Osteoblast (primary cell): ENCODE measurements around the gene ANLN. TPM values are rescaled to one million over a fixed set of nuclear protein-coding genes. Genes with fewer than 3 reads are reported as not detected.
"Not testable (repeated sequence)": the region's sequence is repeated elsewhere in the genome, so short reads cannot be mapped to it uniquely, and the experiment has no call there.

Experiments used
- DNase-seq: peaks from one replicate; pipeline ENCODE4 v3.0.0; 2011; ENCODE audit warnings: low spot score, mixed read lengths; ENCODE audit not compliant: insufficient read length; ENCODE audit errors: missing footprints
- H2AFZ ChIP-seq: 2 replicates; pipeline ENCODE4 v1.6.0; 2011; ENCODE audit warnings: mild to moderate bottlenecking, low read length
- H3K27ac ChIP-seq: 2 replicates; pipeline ENCODE4 v1.5.1; 2011; ENCODE audit warnings: mild to moderate bottlenecking, low read depth, low read length, moderate library complexity
- H3K27me3 ChIP-seq: 2 replicates; pipeline ENCODE4 v1.6.0; 2012; ENCODE audit warnings: mild to moderate bottlenecking, control low read depth, inconsistent platforms, low read length, moderate library complexity; ENCODE audit not compliant: insufficient read depth
- H3K36me3 ChIP-seq: 2 replicates; pipeline ENCODE4 v1.5.1; 2011; ENCODE audit warnings: mild to moderate bottlenecking, low read length, control low read depth, moderate library complexity; ENCODE audit not compliant: insufficient read depth
- H3K4me1 ChIP-seq: 2 replicates; pipeline ENCODE4 v1.5.1; 2011; ENCODE audit warnings: mild to moderate bottlenecking, low read length, control low read depth, moderate library complexity; ENCODE audit not compliant: insufficient read depth
- H3K4me2 ChIP-seq: 2 replicates; pipeline ENCODE4 v1.6.0; 2011; ENCODE audit warnings: mild to moderate bottlenecking, low read length; ENCODE audit not compliant: insufficient read depth
- H3K4me3 ChIP-seq: fragments of 200-600 bp; sonication (generic); 3 replicates; pipeline ENCODE4 v1.5.1; 2012; ENCODE audit warnings: mild to moderate bottlenecking, low read length, inconsistent platforms; ENCODE audit not compliant: insufficient read depth
- H3K79me2 ChIP-seq: 2 replicates; pipeline ENCODE4 v1.6.0; 2012; ENCODE audit warnings: mild to moderate bottlenecking, low read length, control low read depth, inconsistent platforms; ENCODE audit not compliant: insufficient read depth
- H3K9me3 ChIP-seq: 2 replicates; pipeline ENCODE4 v1.5.1; 2011; ENCODE audit warnings: low read depth, low read length, control low read depth
- H4K20me1 ChIP-seq: 2 replicates; pipeline ENCODE4 v1.6.0; 2012; ENCODE audit warnings: mild to moderate bottlenecking, low read length, control low read depth; ENCODE audit not compliant: insufficient read depth
- CTCF ChIP-seq: IDR thresholded peaks from 2 replicates; pipeline ENCODE4 v1.5.1; 2011; ENCODE audit warnings: mild to moderate bottlenecking, low read depth, low read length, moderate library complexity; ENCODE audit errors: extremely low read depth
- total RNA-seq: library from RNA; depleted of rRNA; stranded (reverse); fragments of >200 nt; gene quantifications from 2 replicates; pipeline ENCODE4 v1.2.3, GENCODE V29; 2012

Gene ANLN
- total RNA-seq, 1 donor: 12.7 TPM

DNA sequence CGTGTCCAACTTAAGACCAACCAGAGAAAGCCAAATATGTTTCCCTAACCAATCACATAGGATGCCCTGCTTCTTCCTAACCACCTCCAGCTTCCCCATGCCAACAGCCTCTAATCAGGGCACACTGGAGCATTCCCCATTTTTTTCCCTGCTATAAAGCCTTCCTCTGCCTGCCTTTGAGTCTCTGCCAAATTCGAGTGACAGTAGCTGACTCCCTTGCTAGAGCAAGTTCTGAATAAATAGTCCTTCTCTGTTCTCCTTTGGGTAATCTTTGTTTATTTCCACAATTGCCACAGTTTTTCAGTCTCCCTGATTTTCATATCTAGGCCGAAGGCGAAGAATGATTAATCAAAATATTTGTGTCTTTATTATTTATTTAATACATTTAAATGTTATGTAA, 96.7 kb downstream of the ANLN start:
- H3K79me2 ChIP-seq: no peaks in the 10 kb centered on the region
- no peak overlapping the region for H2AFZ ChIP-seq
- H3K27me3 ChIP-seq: peaks cover 2% of the 10 kb centered on the region
- H3K4me1 ChIP-seq: no peaks in the 10 kb centered on the region
- no peak for TF ChIP-seq CTCF
- H3K9me3 ChIP-seq: no peaks in the 10 kb centered on the region
- no peak for DNase-seq
- H3K4me3 ChIP-seq: no peak overlapping the region
- H3K27ac ChIP-seq: no peak overlapping the region
- no peaks in the 10 kb centered on the region for H4K20me1 ChIP-seq
- H3K4me2 ChIP-seq: no peak overlapping the region
- no peaks in the 10 kb centered on the region for H3K36me3 ChIP-seq

DNA sequence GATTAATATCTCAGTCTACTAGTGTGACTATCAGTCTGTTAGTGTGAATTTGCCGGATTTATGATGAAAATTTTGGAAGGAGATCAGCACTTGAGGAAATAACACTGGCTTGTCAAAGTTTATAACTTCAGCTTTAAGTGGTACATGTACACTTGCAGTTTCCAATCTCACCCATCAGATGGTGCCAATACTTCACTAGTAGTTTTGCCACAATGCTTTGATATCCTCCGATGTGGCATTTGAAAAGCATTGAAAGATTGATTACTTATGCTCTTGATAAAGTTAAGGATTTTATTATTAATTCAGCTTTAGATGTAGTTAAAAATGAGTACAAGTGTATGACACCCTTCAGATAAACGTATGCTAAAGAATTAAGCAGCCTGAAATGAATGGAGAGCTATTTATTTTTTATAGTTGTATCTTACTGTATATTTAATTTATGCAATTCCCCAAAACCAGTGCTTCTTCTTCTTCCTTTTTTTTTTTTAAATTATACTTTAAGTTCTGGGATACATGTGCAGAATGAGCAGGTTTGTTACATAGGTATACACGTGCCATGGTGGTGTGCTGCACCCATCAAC, 98.2 kb downstream of the ANLN start:
- H2AFZ ChIP-seq: no peak overlapping the region
- peak; percentile 77 for TF ChIP-seq CTCF
- no peaks in the 10 kb centered on the region for H4K20me1 ChIP-seq
- no peaks in the 10 kb centered on the region for H3K4me1 ChIP-seq
- H3K27ac ChIP-seq: no peak overlapping the region
- no peaks in the 10 kb centered on the region for H3K79me2 ChIP-seq
- H3K36me3 ChIP-seq: no peaks in the 10 kb centered on the region
- DNase-seq: no peak
- H3K4me3 ChIP-seq: no peak overlapping the region
- H3K27me3 ChIP-seq: peaks cover 4% of the 10 kb centered on the region
- H3K4me2 ChIP-seq: no peak overlapping the region
- no peaks in the 10 kb centered on the region for H3K9me3 ChIP-seq

DNA sequence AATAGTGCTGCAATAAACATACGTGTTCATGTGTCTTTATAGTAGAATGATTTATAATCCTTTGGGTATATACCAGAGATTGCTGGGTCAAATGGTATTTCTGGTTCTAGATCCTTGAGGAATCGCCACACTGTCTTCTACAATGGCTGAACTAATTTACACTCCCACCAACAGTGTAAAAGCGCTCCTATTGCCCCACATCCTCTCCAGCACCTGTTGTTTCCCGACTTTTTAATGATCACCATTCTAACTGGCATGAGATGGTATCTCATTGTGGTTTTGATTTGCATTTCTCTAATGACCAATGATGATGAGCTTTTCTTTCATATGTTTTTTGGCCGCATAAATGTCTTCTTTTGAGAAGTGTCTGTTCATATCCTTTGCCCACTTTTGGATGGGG, 99.0 kb downstream of the ANLN start:
- H3K36me3 ChIP-seq, H3K27ac ChIP-seq, H4K20me1 ChIP-seq: not testable (repeated sequence)

DNA sequence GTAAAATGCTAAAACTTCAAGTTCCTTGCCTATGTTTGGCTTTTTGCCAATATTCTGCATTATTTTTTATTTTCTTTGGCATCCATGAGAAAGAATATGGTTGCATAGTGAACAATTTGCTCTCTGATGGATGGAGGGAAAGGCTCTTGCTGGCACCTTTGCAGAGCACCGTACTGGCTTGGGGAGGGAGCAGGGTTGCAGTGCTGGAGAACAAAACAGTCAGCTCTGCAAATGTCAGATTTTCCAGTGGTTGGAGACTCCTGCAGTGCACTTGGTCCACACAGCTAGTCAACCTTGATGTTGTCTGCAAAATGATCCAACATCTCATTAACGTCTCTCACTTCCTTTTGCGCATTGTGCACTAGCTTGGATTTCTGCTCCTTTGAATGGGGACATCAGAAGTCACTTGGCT, 100.8 kb downstream of the ANLN start:
- H3K27ac ChIP-seq: no peak overlapping the region
- H2AFZ ChIP-seq: no peak overlapping the region
- no peaks in the 10 kb centered on the region for H3K36me3 ChIP-seq
- H3K27me3 ChIP-seq: peaks cover 4% of the 10 kb centered on the region
- H3K4me2 ChIP-seq: no peak overlapping the region
- no peak for TF ChIP-seq CTCF
- H3K4me3 ChIP-seq: no peak overlapping the region
- H3K9me3 ChIP-seq: no peaks in the 10 kb centered on the region
- no peaks in the 10 kb centered on the region for H3K4me1 ChIP-seq
- no peak for DNase-seq
- no peaks in the 10 kb centered on the region for H4K20me1 ChIP-seq
- no peaks in the 10 kb centered on the region for H3K79me2 ChIP-seq

More for the DNA sequence above, 99.0 kb downstream of the ANLN start:
- H3K4me1 ChIP-seq, H2AFZ ChIP-seq, H3K27me3 ChIP-seq, H3K79me2 ChIP-seq, H3K9me3 ChIP-seq, H3K4me3 ChIP-seq, DNase-seq, H3K4me2 ChIP-seq: not testable (repeated sequence)
